Medulla oblongata (tissue), 1 donor: ENCODE measurements around the gene DGCR2.
"Not testable (repeated sequence)": the region's sequence is repeated elsewhere in the genome, so short reads cannot be mapped to it uniquely, and the experiment has no call there.

Experiments used
- DNase-seq: peaks from one replicate; pipeline ENCODE4 v3.0.0-alpha.2; 2015; ENCODE audit errors: extremely low spot score

DGCR2 gene

DNA sequence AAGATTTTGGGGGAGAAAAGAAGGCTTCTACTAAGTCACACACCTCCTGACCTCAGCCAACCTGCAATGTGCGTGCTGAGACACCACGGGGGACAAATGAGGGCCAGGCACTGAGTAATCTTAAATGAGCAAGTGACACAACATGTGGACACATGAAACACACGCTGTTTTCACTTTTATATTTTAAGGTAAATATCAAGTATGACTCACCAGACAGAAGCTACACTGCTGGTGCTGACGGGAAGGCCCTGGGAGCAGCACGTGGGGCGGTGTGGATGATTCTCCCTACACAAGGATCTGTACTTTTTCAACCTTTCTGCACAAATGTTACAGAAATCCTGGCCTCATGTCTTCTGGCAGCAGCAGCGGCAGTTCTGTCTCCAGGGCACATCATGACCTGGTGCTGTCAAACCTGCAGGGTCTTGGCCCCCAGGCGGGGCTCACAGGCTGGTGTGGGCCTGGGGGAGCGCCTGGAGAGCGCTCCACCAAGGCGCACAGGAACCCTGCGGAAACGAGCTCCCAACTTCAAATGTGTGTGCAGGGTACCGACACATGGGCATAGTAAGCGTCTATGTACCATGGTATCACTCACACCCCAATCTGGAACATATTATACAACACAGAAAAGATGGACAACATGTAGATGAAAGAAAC is 61.7 kb downstream of the DGCR2 start:
- DNase-seq = no peak

- no peak for DNase-seq
Measured at GRCh38 chr22:19059481-19060278, 62.5 kb downstream of the DGCR2 start.

GRCh38 chr22:19058713-19059451 is 63.3 kb downstream of the DGCR2 start:
- no peak for DNase-seq

GRCh38 chr22:19057999-19058491 is 64.2 kb downstream of the DGCR2 start:
- no peak for DNase-seq

- peak; percentile 22 for DNase-seq
Measured at GRCh38 chr22:19057539-19057938, 64.7 kb downstream of the DGCR2 start.

DNA sequence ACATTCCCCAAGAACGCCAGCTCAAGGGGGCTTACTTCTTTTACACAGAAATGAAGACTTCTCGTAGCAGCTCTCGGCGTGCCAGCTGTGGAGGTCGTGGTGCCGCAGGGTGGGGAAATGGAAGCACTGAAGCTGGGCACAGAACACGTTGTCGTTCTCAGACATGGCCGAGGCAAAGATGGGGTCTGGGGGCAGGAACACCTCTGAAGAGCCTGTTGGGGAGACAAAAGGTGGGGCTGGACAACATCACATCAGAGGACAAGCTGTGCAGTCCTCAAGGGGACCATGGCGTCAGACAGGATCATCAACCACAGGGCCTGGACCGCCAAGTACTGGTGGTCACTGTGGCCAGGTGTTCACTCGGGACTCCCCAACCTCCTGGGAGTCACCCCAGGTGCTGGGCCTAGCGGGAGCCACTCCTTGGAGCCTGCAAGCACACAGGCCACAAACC is 65.2 kb downstream of the DGCR2 start:
- no peak for DNase-seq

GRCh38 chr22:19055801-19056200 is 66.4 kb downstream of the DGCR2 start:
- DNase-seq = no peak

DNA sequence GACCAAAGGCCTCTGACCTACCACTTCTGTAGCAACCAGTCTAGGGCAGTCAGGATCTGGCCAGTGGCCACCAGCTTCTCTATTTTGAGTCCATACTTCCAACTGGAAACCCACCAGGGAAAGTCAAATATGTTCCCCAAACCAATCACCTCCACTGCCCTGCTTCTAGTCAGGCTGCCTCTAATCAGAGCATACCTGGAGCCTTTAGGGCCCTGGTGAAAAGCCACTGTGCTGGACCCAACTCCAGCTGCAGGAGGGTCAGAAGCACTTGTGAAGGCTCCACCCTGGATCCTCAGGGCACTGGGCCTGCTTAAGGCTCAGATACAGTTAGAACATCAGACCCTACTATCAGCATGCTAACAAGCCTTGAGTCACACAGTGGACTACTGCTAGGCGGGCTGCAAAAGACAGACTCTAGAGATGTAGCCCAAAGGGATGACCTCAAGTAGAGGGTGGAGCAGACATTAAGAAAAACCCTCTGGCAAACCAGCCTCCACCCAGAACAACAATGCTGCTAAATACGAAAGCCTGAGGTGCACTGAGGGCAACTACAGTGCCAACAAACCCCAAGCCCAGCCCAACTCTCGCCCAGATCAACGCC is 69.2 kb downstream of the DGCR2 start:
- DNase-seq = no peak

DNA sequence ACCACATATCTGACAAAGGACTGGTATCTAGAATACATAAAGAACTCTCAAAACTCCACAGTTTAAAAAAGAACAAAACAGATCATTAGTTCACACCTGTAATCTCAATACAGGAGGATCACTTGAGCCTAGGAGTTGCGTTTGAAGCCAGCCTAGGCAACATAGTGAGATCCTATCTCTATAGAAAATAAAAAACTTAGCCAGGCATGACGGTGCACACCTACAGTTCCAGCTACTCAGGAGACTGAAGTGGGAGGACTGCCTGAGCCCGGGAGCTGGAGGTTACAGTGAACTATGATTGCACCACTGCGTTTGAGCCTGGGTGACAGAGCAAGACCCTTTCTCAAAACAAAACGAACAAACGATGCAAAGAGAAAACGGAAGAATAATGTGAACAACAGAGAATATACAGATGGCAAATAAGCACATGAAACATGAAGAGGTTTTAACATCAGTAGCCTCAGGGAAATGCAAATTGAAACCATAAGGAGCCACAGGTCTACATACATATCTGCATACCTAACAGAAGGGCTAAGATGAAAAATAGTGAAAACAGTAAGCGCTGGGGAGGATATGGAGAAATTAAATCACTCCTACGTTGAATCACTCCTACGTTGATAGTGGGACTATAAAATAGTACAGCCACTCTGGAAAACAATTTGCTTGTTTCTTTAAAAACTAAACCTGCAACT is 70.7 kb downstream of the DGCR2 start:
- DNase-seq = no peak

DNA sequence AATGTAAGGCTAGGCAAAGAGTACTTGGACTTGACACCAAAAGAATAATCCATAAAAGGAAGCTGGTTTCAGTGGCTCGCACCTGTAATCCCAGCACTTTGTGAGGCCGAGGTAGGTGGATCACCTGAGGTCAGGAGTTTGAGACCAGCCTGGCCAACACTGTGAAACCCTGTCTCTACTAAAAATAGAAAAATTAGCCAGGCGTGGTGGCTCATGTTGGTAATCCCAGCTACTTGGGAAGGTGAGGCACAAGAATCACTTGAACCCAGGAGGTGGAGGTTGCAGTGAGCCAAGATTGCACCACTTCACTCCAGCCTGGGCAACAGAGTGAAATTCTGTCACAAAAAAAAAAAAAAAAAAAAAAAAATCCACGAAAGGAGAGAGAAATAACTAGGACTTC is 71.4 kb downstream of the DGCR2 start:
- not testable (repeated sequence) for DNase-seq

GRCh38 chr22:19050117-19050516 is 72.1 kb downstream of the DGCR2 start:
- no peak for DNase-seq

- no peak for DNase-seq
Measured at GRCh38 chr22:19048531-19048930, 73.7 kb downstream of the DGCR2 start.

DNA sequence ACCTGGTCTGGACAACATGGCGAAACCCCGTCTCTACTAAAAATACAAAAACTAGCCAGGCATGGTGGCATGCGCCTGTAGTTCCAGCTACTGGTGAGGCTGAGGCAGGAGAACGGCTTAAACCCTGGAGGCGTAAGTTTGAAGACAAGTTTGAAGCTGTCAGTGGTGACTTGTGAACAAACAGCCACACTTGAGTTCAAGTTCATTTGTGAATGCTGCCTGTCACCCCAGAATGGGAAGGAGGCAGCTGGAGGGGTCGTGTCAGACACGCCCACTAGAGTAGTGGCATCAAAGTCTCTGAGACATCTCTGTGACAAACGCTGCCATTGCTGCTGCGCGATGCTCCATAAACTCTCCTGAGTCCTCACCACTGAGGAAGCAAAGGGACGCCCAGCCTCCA is 74.2 kb downstream of the DGCR2 start:
- DNase-seq = no peak

DNA sequence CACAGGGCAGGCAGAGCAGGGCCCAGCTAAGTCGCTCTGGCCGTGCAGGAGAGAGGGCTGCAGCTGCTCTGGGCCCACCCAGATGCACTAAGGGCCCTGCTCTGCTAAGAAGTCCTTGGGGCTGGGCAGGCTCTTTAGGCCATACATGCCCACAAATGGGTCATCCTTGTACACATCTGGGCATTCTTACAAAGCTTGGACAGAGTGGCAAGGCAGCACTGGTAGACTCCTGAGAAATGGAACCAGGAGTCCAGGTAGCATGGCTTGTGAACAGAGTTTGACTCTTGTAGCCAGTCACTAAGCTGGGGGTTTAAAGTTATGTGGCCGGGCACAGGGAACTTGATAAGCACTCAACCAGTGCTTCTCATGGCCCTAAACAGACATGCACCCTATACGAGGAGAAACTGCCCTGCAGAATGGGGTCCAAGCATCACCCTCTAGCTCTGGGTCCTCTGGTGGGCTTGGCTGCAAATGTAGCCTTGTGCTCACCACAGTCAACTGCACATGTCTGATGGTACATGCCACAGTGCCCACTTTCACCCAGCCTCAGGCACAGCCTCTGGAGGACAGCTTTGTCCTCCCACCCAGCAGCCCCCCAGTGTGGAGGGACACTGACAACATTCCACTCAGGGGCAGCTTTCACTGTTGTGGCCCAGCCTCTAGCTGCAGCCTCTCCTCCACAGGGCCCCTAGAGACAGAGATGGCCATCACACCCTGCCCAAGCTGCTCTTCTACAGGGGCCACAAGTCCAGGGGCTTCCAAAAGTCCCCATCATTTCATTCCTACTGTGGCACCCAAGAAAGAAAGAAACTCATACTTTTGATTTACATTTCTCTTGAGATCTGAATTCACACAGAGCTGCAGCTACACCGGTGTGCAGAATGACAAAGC is 75.2 kb downstream of the DGCR2 start:
- no peak for DNase-seq

DNA sequence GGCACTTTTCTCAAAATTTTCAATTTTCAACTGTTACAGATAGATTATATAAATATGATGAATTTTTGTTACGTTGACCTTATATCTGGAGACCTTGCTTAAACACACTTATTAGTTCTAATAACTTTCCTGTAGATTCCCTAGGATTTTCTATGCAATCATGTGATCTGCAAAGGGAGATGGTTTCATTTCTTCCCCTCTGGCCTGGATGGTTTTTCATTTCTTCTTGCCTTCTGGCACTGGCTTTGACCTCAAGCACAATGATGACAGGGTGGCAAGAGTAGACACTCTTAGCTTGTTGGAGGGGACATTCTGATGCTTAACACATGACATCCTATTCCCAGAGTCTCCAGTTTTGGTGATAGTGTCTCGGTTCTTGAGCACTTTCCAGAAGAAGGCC is 75.9 kb downstream of the DGCR2 start:
- DNase-seq = no peak

GRCh38 chr22:19045094-19045493 is 77.1 kb downstream of the DGCR2 start:
- DNase-seq = no peak

DNA sequence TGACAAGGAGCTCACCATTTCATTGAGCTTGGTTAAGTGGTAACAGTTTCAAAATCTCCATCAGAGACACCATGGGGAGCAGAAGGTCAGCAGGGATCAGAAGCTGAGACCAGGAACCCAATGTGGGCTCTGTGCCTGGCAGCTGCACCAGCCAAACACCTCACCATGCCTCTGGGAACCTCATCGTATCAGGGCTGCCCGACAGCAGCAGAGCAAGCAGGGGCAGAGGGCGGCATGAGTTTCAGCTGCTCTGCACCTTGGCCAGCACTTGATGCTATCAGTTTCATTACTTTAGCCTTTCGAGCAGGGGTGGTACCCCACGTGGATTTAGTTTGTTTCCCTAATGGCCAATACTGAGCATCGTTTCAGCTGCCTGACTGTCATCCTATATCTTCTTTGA is 77.8 kb downstream of the DGCR2 start:
- DNase-seq = no peak

- no peak for DNase-seq
Measured at GRCh38 chr22:19043121-19044085, 78.8 kb downstream of the DGCR2 start.
